ENCODE measurements around the gene ETV4. TPM values are rescaled to one million over a fixed set of nuclear protein-coding genes. Genes with fewer than 3 reads are reported as not detected.

ETV4 gene
- total RNA-seq, 1 donor from 2014 or later: 5.7 TPM

GRCh38 chr17:43572368-43572980, 26.3 kb upstream of the ETV4 start:
- no peak for ATAC-seq

- peak; percentile 54 for ATAC-seq
Measured at GRCh38 chr17:43570518-43570928, 24.4 kb upstream of the ETV4 start.

GRCh38 chr17:43568506-43569082, 22.5 kb upstream of the ETV4 start:
- ATAC-seq: peak; percentile 14

- ATAC-seq: no peak
Measured at GRCh38 chr17:43563600-43564594, 17.8 kb upstream of the ETV4 start.

- ATAC-seq: no peak
Measured at GRCh38 chr17:43562679-43563599, 16.8 kb upstream of the ETV4 start.

GRCh38 chr17:43560461-43561427, 14.6 kb upstream of the ETV4 start:
- ATAC-seq: no peak

GRCh38 chr17:43559161-43559816, 13.1 kb upstream of the ETV4 start:
- no peak for ATAC-seq

- ATAC-seq: no peak
Measured at GRCh38 chr17:43558805-43559160, 12.6 kb upstream of the ETV4 start.

- peak; percentile 93 for ATAC-seq
Measured at GRCh38 chr17:43556292-43556691, 10.2 kb upstream of the ETV4 start.

- no peak for ATAC-seq
Measured at GRCh38 chr17:43554857-43555256, 8.7 kb upstream of the ETV4 start.

- no peak for ATAC-seq
Measured at GRCh38 chr17:43553573-43553972, 7.4 kb upstream of the ETV4 start.

- ATAC-seq: no peak
Measured at GRCh38 chr17:43552229-43552837, 6.2 kb upstream of the ETV4 start.

- no peak for ATAC-seq
Measured at GRCh38 chr17:43550754-43551153, 4.6 kb upstream of the ETV4 start.

- ATAC-seq: peak; percentile 26
Measured at GRCh38 chr17:43549496-43549895, 3.4 kb upstream of the ETV4 start.

- peak; percentile 21 for ATAC-seq
Measured at GRCh38 chr17:43548689-43549379, 2.7 kb upstream of the ETV4 start.

- peak; percentile 16 for ATAC-seq
Measured at GRCh38 chr17:43547659-43548256, 1.6 kb upstream of the ETV4 start.

GRCh38 chr17:43547189-43547550, 1.0 kb upstream of the ETV4 start:
- no peak for ATAC-seq

GRCh38 chr17:43545383-43545632, 832 bp downstream of the ETV4 start:
- peak; percentile 9 for ATAC-seq

GRCh38 chr17:43543771-43544575, 2.2 kb downstream of the ETV4 start:
- no peak for ATAC-seq
